NB4 (cell line): ENCODE results near the gene PYURF.

Experiments
- CTCF ChIP-seq: IDR thresholded peaks from one replicate; pipeline ENCODE4 v1.5.1; 2012; ENCODE audit warnings: low read depth, low read length
- MYC ChIP-seq: IDR thresholded peaks from 2 replicates; pipeline ENCODE4 v1.6.1; 2011; ENCODE audit warnings: low read depth, low read length
- POLR2A ChIP-seq: IDR thresholded peaks from 2 replicates; pipeline ENCODE4 v1.6.1; 2011; ENCODE audit warnings: mild to moderate bottlenecking; ENCODE audit not compliant: insufficient read length; ENCODE audit errors: extremely low read depth

DNA sequence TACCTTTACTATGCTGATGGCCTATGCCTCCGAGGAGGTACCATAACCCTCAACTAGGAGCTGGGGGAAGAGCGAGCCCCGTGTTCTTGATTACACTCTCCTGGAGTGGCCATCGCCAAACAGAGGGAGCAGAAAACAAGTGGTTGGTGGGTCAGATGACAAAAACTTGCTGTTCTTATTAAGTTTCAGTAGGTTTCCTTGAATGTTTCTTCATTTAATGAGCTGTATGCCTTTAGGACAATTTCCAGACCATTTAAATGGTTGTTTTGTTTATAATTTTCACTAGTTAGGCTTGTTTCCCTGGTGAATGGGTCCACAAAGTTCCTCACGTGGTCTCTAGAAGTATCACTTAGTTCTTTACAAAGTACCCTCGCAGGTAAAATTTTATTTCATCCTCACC lies 4.7 kb downstream of the PYURF start:
- TF ChIP-seq CTCF (no peak), POLR2A (no peak), MYC (no peak)
